Lung (tissue), 12 donors: ENCODE results near the gene PDE4B. TPM values are rescaled to one million over a fixed set of nuclear protein-coding genes. Genes with fewer than 3 reads are reported as not detected.

ENCODE experiments used
- ATAC-seq: fragments of 200-7000 bp; cut with Tn5 transposase; one replicate; pipeline ENCODE4 v1.9.1; 2020; ENCODE audit warnings: moderate number of reproducible peaks; ENCODE audit not compliant: insufficient read depth, low FRiP score
- DNase-seq, 3 donors: peaks; one replicate each; pipeline ENCODE4 v3.0.0-alpha.2; 2013 to 2017
- H3K27ac ChIP-seq, 2 donors: one replicate each; pipeline ENCODE4 v1.5.1; 2013; ENCODE audit warnings: mild to moderate bottlenecking in 2 of 2, moderate library complexity in 2 of 2, control low read depth in 1 of 2, inconsistent platforms in 1 of 2, low read depth in 1 of 2, low read length in 1 of 2
- H3K27me3 ChIP-seq, 3 donors: one replicate each; pipeline ENCODE4 v1.5.1; 2013; ENCODE audit warnings: low read length in 2 of 3; ENCODE audit not compliant: control insufficient read depth in 3 of 3, insufficient read depth in 3 of 3
- H3K36me3 ChIP-seq, 4 donors: one replicate each; pipeline ENCODE4 v1.5.1; 2013; ENCODE audit warnings: low read length in 4 of 4, mild to moderate bottlenecking in 1 of 4, moderate library complexity in 1 of 4; ENCODE audit not compliant: control insufficient read depth in 4 of 4, insufficient read depth in 4 of 4
- H3K4me1 ChIP-seq, 5 donors: one replicate each; pipeline ENCODE4 v1.5.1; 2013; ENCODE audit warnings: low read length in 5 of 5, mild to moderate bottlenecking in 2 of 5, moderate library complexity in 1 of 5; ENCODE audit not compliant: control insufficient read depth in 5 of 5, insufficient read depth in 5 of 5
- H3K4me3 ChIP-seq: one replicate; pipeline ENCODE4 v1.5.1; 2013; ENCODE audit warnings: mild to moderate bottlenecking, control low read depth, moderate library complexity
- H3K9ac ChIP-seq, 2 donors: one replicate each; pipeline ENCODE4 v1.5.1; 2013; ENCODE audit warnings: low read length in 2 of 2, control low read depth in 1 of 2; ENCODE audit not compliant: insufficient read depth in 1 of 2
- H3K9me3 ChIP-seq, 4 donors: one replicate each; pipeline ENCODE4 v1.5.1; 2013; ENCODE audit warnings: low read length in 3 of 4, mild to moderate bottlenecking in 1 of 4, moderate library complexity in 1 of 4; ENCODE audit not compliant: control insufficient read depth in 4 of 4, insufficient read depth in 3 of 4
- CTCF ChIP-seq: IDR thresholded peaks from 2 replicates; pipeline ENCODE4 v1.5.1; 2012; ENCODE audit warnings: mild to moderate bottlenecking; ENCODE audit errors: control extremely low read depth, extremely low read depth
- WGBS, 2 donors: extraction: QIAGEN DNeasy Blood & Tissue Kit; methylation state at CpG; one replicate each; pipeline ENCODE4 v1.1.7; 2013; 5-methylcytosine and 5-hydroxymethylcytosine counted together
- polyA plus RNA-seq, 2 donors: library from polyadenylated mRNA; stranded (reverse); fragments of 200-250 nt; gene quantifications; one replicate each; pipeline ENCODE4 v1.2.1, GENCODE V29; 2013
- total RNA-seq, 2 donors: library from RNA; depleted of rRNA in 1 of 2; stranded (reverse); fragments of >200 nt in 1 of 2; gene quantifications; one replicate each; pipeline ENCODE4 v1.2.1, GENCODE V29; 2014 to 2021
- donor health status: control.
- donor health status: control.
- donor health status: Bipolar disorder and iron deficiency.
- donor health status: healthy.
- donor health status: DM: yes; HTN: yes; CAD: no.

The PDE4B gene
- total and polyA plus RNA-seq, 4 donors, result 4.0 to 96.2 (median 20.2) TPM

- H3K27ac ChIP-seq, result no peak overlapping the region
- H3K36me3 ChIP-seq, result no peaks in the 10 kb centered on the region
- no peaks in the 10 kb centered on the region for H3K9me3 ChIP-seq
- ATAC-seq (no peak), DNase-seq (no peak)
- no peak overlapping the region for H3K4me3 ChIP-seq
- no peak for TF ChIP-seq CTCF
- H3K4me1 ChIP-seq, result peaks cover 0 to 13% (median 2%) of the 10 kb centered on the region in 5 donors
- H3K27me3 ChIP-seq, result no peaks in the 10 kb centered on the region
- WGBS, 2 donors, result 85 to 93% methylated on average over 3 of the region's 3 CpGs
- no peak overlapping the region for H3K9ac ChIP-seq
These were observed 451.7 kb downstream of the PDE4B start for GRCh38 chr1:66244429-66244828.

GRCh38 chr1:66245691-66246090, 453.0 kb downstream of the PDE4B start:
- Histone ChIP-seq H3K4me3 (no peak overlapping the region), H3K27ac (no peak overlapping the region), H3K36me3 (no peaks in the 10 kb centered on the region), H3K9ac (no peak overlapping the region), H3K27me3 (no peaks in the 10 kb centered on the region), H3K4me1 (peaks cover 0 to 13% (median 2%) of the 10 kb centered on the region in 5 donors), H3K9me3 (no peaks in the 10 kb centered on the region)
- DNase-seq, result no peak
- 89% methylated on average over 1 of the region's 1 CpG for WGBS, 2 donors
- no peak for ATAC-seq
- TF ChIP-seq CTCF, result no peak

GRCh38 chr1:66246351-66247269, 453.9 kb downstream of the PDE4B start:
- no peak overlapping the region for H3K27ac ChIP-seq
- H3K9ac ChIP-seq, result no peak overlapping the region
- H3K9me3 ChIP-seq, result no peaks in the 10 kb centered on the region
- 71 to 78% methylated on average over 9 of the region's 9 CpGs for WGBS, 2 donors
- no peaks in the 10 kb centered on the region for H3K36me3 ChIP-seq
- DNase-seq (peak in 2 of 3 donors; percentile 56 to 64), ATAC-seq (no peak)
- H3K4me1 ChIP-seq, result peaks cover 0 to 9% (median 2%) of the 10 kb centered on the region in 5 donors
- TF ChIP-seq CTCF, result no peak
- H3K27me3 ChIP-seq, result no peaks in the 10 kb centered on the region
- H3K4me3 ChIP-seq, result no peak overlapping the region
